ENCODE results near the gene DPH5.

DPH5 gene

DNA sequence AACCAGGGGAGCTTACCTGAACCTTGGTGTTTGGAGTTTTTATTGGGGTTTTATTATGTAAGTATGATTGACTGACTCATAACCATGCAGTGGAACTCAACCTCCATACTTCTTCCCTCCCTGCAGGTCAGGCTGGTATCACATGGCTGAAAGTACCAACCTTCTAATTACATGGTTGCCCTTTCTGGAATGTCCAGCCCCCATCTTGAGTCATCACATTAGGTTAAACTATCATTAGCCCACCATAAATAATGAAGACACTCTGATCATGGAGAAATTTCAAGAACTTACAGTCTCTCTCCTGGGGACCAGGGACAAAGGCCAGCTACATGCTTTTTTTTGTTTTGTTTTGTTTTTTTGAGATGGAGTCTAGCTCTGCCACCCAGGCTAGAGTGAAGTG, 19.2 kb upstream of the DPH5 start:
- Histone ChIP-seq H3K4me3 (ENCODE audit: insufficient read depth, low read length, poor library complexity, severe bottlenecking) (no peak overlapping the region), H3K36me3 (ENCODE audit: low read length) (peaks cover 12% of the 10 kb centered on the region; the same call in 1 of the 2 replicates), H3F3A (ENCODE audit: insufficient read depth) (peaks cover 10% of the 10 kb centered on the region; the same call in 1 of the 2 replicates), H3K9ac (ENCODE audit: low read length) (no peak overlapping the region), H4K20me1 (ENCODE audit: low read depth, low read length) (peaks cover 3% of the 10 kb centered on the region; the same call in 1 of the 2 replicates), H2AFZ (ENCODE audit: low read depth, low read length, severe bottlenecking) (no peak overlapping the region), H3K9me3 (ENCODE audit: insufficient read depth, low read length) (peaks cover 18% of the 10 kb centered on the region; the same call in 1 of the 2 replicates), H3K79me2 (ENCODE audit: insufficient read depth, low read length) (no peaks in the 10 kb centered on the region), H3K27me3 (ENCODE audit: low read length) (no peaks in the 10 kb centered on the region), H3K4me2 (ENCODE audit: low read depth, low read length, poor library complexity, severe bottlenecking) (no peak overlapping the region), H3K9me2 (replicated peaks; ENCODE audit: insufficient read depth, low read length) (no peaks in the 10 kb centered on the region), H3K27ac (ENCODE audit: low read depth, low read length) (no peak overlapping the region)
- TF ChIP-seq EZH2phosphoT487 (conservative IDR thresholded peaks at IDR 0.05; ENCODE audit: low read length): no peak
- TF ChIP-seq, protein P1, sequence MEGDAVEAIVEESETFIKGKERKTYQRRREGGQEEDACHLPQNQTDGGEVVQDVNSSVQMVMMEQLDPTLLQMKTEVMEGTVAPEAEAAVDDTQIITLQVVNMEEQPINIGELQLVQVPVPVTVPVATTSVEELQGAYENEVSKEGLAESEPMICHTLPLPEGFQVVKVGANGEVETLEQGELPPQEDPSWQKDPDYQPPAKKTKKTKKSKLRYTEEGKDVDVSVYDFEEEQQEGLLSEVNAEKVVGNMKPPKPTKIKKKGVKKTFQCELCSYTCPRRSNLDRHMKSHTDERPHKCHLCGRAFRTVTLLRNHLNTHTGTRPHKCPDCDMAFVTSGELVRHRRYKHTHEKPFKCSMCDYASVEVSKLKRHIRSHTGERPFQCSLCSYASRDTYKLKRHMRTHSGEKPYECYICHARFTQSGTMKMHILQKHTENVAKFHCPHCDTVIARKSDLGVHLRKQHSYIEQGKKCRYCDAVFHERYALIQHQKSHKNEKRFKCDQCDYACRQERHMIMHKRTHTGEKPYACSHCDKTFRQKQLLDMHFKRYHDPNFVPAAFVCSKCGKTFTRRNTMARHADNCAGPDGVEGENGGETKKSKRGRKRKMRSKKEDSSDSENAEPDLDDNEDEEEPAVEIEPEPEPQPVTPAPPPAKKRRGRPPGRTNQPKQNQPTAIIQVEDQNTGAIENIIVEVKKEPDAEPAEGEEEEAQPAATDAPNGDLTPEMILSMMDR (IDR thresholded peaks at IDR 0.05; ENCODE audit: insufficient read depth, low read length, poor library complexity, severe bottlenecking): no peak

DNA sequence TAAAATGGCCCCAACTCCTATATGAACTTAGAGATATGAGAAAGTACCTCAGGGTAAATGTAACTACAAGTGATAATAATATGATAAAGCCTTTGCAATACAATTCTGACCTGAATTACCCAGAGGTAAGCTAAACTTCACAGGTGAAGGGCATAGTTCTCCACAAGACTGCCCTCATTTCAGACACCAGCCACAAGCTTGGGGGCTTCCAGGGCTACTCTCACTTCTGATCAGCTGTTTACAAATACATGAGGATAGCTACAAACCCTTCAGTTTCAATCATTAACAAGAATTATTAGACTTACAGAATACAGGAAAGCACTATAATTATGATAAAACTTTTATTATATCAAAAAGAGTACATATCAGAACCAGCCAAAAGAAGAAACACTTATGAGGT, 18.7 kb upstream of the DPH5 start:
- H3K9ac ChIP-seq (ENCODE audit: low read length): no peak overlapping the region

DNA sequence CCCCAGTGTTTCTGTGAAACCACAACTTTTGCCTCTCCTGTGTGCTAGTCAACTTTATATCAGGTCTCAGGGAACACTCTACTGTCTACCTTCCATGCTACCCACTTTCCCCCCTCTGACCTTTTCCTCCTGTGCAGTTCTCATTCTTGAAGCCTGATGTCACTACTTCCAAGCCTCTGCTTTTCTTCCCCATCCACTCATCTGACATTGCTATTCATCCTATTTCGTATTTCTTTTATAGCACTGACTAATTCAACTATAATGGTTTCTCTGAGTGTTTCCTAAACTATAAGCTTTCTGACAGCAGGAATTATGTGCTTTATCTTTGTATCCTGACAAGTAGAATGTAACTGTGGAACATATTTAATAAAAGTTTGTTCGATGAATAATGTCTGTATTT, 18.2 kb upstream of the DPH5 start:
- Histone ChIP-seq H3K9me3 (ENCODE audit: insufficient read depth, low read length) (peaks cover 27% of the 10 kb centered on the region; the same call in 1 of the 2 replicates), H3K4me3 (ENCODE audit: insufficient read depth, low read length, poor library complexity, severe bottlenecking) (no peak overlapping the region), H3K9ac (ENCODE audit: low read length) (no peak overlapping the region), H3K79me2 (ENCODE audit: insufficient read depth, low read length) (no peaks in the 10 kb centered on the region), H2AFZ (ENCODE audit: low read depth, low read length, severe bottlenecking) (no peak overlapping the region), H3K27me3 (ENCODE audit: low read length) (no peaks in the 10 kb centered on the region), H3K36me3 (ENCODE audit: low read length) (peaks cover 19% of the 10 kb centered on the region; the same call in 1 of the 2 replicates), H3K4me2 (ENCODE audit: low read depth, low read length, poor library complexity, severe bottlenecking) (no peak overlapping the region), H4K20me1 (ENCODE audit: low read depth, low read length) (peaks cover 3% of the 10 kb centered on the region; the same call in 1 of the 2 replicates), H3K9me2 (replicated peaks; ENCODE audit: insufficient read depth, low read length) (no peaks in the 10 kb centered on the region), H3K27ac (ENCODE audit: low read depth, low read length) (no peak overlapping the region), H3F3A (ENCODE audit: insufficient read depth) (0 out of 2 replicates have a peak, but pooled peaks cover under 1% of the 10 kb centered on the region)
- TF ChIP-seq, protein P1 (IDR thresholded peaks at IDR 0.05; ENCODE audit: insufficient read depth, low read length, poor library complexity, severe bottlenecking): no peak
- no peak for TF ChIP-seq EZH2phosphoT487 (conservative IDR thresholded peaks at IDR 0.05; ENCODE audit: low read length)

More for the DNA sequence above, 18.7 kb upstream of the DPH5 start:
- Histone ChIP-seq H2AFZ (ENCODE audit: low read depth, low read length, severe bottlenecking) (no peak overlapping the region), H3K27me3 (ENCODE audit: low read length) (no peaks in the 10 kb centered on the region), H3K36me3 (ENCODE audit: low read length) (peaks cover 15% of the 10 kb centered on the region; the same call in 1 of the 2 replicates), H3K79me2 (ENCODE audit: insufficient read depth, low read length) (no peaks in the 10 kb centered on the region), H3K9me2 (replicated peaks; ENCODE audit: insufficient read depth, low read length) (no peaks in the 10 kb centered on the region), H3K4me2 (ENCODE audit: low read depth, low read length, poor library complexity, severe bottlenecking) (no peak overlapping the region), H3K9me3 (ENCODE audit: insufficient read depth, low read length) (peaks cover 23% of the 10 kb centered on the region; the same call in 1 of the 2 replicates), H4K20me1 (ENCODE audit: low read depth, low read length) (peaks cover 3% of the 10 kb centered on the region; the same call in 1 of the 2 replicates), H3K27ac (ENCODE audit: low read depth, low read length) (no peak overlapping the region), H3K4me3 (ENCODE audit: insufficient read depth, low read length, poor library complexity, severe bottlenecking) (no peak overlapping the region), H3F3A (ENCODE audit: insufficient read depth) (peaks cover 5% of the 10 kb centered on the region; the same call in 1 of the 2 replicates)
- no peak for TF ChIP-seq EZH2phosphoT487 (conservative IDR thresholded peaks at IDR 0.05; ENCODE audit: low read length)
- TF ChIP-seq, protein P1 (IDR thresholded peaks at IDR 0.05; ENCODE audit: insufficient read depth, low read length, poor library complexity, severe bottlenecking): no peak

Data from SU-DHL-6 (cell line).